H1 (cell line): ENCODE measurements around the gene SV2C. TPM values are rescaled to one million over a fixed set of nuclear protein-coding genes. Genes with fewer than 3 reads are reported as not detected.

Source experiments
- CTCF ChIA-PET: fragments of 300-600 bp; sonication (Branson Sonifier 250); formaldehyde crosslinking; loops from one replicate; lab custom pipeline; 2021; ENCODE audit not compliant: partially characterized antibody; lab: Charles Lee
- POLR2A ChIA-PET: fragments of 300-600 bp; sonication (Branson Sonifier 250); formaldehyde crosslinking; loops from one replicate; lab custom pipeline; 2021; ENCODE audit warnings: inconsistent platforms; ENCODE audit not compliant: partially characterized antibody; lab: Charles Lee
- DNase-seq, 2 experiments: peaks; one replicate each; pipeline versions ENCODE4 v3.0.0 to v3.0.0-alpha.2; 2010 to 2022; ENCODE audit warnings: low spot score in 2 of 2, low read depth in 1 of 2, mixed read lengths in 1 of 2
- FAIRE-seq: peaks from 2 replicates; lab custom pipeline; 2011; peaks lifted over from hg19 to GRCh38; lab: Jason Lieb, UNC
- H2AFZ ChIP-seq: 2 replicates; pipeline ENCODE4 v1.8.1; 2012; ENCODE audit warnings: low read length, inconsistent platforms
- H2AK5ac ChIP-seq: 2 replicates; pipeline ENCODE4 v1.6.1; 2013; ENCODE audit warnings: low read depth, low read length
- H2BK120ac ChIP-seq: replicated peaks from 2 replicates; pipeline ENCODE3; 2013; ENCODE audit warnings: low read depth, low read length, inconsistent platforms
- H2BK12ac ChIP-seq: 2 replicates; pipeline ENCODE4 v1.6.1; 2013; ENCODE audit warnings: low read depth, low read length
- H2BK15ac ChIP-seq: 2 replicates; pipeline ENCODE4 v1.6.1; 2013; ENCODE audit warnings: low read length
- H2BK20ac ChIP-seq: 2 replicates; pipeline ENCODE4 v1.6.1; 2013; ENCODE audit warnings: low read length
- H2BK5ac ChIP-seq: 2 replicates; pipeline ENCODE4 v1.6.1; 2013; ENCODE audit warnings: low read depth, low read length
- H3K14ac ChIP-seq: 2 replicates; pipeline ENCODE4 v1.6.1; 2013; ENCODE audit warnings: inconsistent platforms; ENCODE audit not compliant: insufficient read length
- H3K18ac ChIP-seq: 2 replicates; pipeline ENCODE4 v1.6.1; 2013; ENCODE audit warnings: low read length; ENCODE audit errors: extremely low read depth
- H3K23ac ChIP-seq: 2 replicates; pipeline ENCODE4 v1.6.1; 2013; ENCODE audit warnings: inconsistent platforms; ENCODE audit not compliant: insufficient read length
- H3K23me2 ChIP-seq: 2 replicates; pipeline ENCODE4 v1.6.1; 2013; ENCODE audit warnings: low read depth, low read length
- H3K27ac ChIP-seq: 2 replicates; pipeline ENCODE4 v1.6.1; 2011; ENCODE audit warnings: low read depth, low read length, inconsistent platforms
- H3K27me3 ChIP-seq, 4 experiments: replicated peaks in 1 of 4; 1 replicate in 1 of 4; 2 replicates in 3 of 4; pipeline versions ENCODE4 v1.6.1 to v1.8.1; 2011 to 2013; ENCODE audit warnings: low read length in 3 of 4, mild to moderate bottlenecking in 3 of 4, inconsistent platforms in 2 of 4, mixed read lengths in 2 of 4, moderate library complexity in 1 of 4; ENCODE audit not compliant: control insufficient read depth in 3 of 4, insufficient read depth in 3 of 4; ENCODE audit errors: extremely low read depth in 1 of 4
- H3K36me3 ChIP-seq, 4 experiments: 2 replicates each; pipeline versions ENCODE4 v1.6.1 to v1.8.1; 2011 to 2013; ENCODE audit warnings: mild to moderate bottlenecking in 4 of 4, low read length in 3 of 4, moderate library complexity in 2 of 4, control low read depth in 1 of 4, inconsistent platforms in 1 of 4; ENCODE audit not compliant: insufficient read depth in 4 of 4, control insufficient read depth in 2 of 4
- H3K4ac ChIP-seq: replicated peaks from 2 replicates; pipeline ENCODE3; 2013; ENCODE audit warnings: low read length, low read depth, mixed read lengths, inconsistent platforms; ENCODE audit not compliant: insufficient read length
- H3K4me1 ChIP-seq, 4 experiments: replicated peaks in 1 of 4; 1 replicate in 1 of 4; 2 replicates in 3 of 4; pipeline versions ENCODE4 v1.6.1 to v1.8.1; 2011 to 2013; ENCODE audit warnings: low read length in 3 of 4, inconsistent platforms in 2 of 4, mixed read lengths in 1 of 4; ENCODE audit not compliant: insufficient read depth in 4 of 4, control insufficient read depth in 3 of 4
- H3K4me2 ChIP-seq, 2 experiments: 2 replicates each; pipeline versions ENCODE4 v1.6.1 to v1.8.1; 2011 to 2013; ENCODE audit warnings: low read depth in 2 of 2, low read length in 2 of 2, control low read depth in 1 of 2, inconsistent platforms in 1 of 2, mild to moderate bottlenecking in 1 of 2; ENCODE audit not compliant: insufficient read depth in 1 of 2
- H3K4me3 ChIP-seq, 4 experiments: fragments of 200-600, 300-600 bp in 1 of 4; sonication (generic), shearing (Covaris generic), sonication (Bioruptor Twin) in 1 of 4; 2 replicates each; pipeline versions ENCODE4 v1.5.1 to v1.8.1; 2011 to 2016; ENCODE audit warnings: low read length in 4 of 4, low read depth in 3 of 4, control low read depth in 2 of 4, inconsistent platforms in 2 of 4, mild to moderate bottlenecking in 2 of 4, mixed read lengths in 1 of 4, moderate library complexity in 1 of 4; ENCODE audit not compliant: insufficient read depth in 2 of 4; ENCODE audit errors: extremely low read depth in 1 of 4
- H3K56ac ChIP-seq: replicated peaks from 2 replicates; pipeline ENCODE3; 2013; ENCODE audit warnings: low read depth, mild to moderate bottlenecking, mixed read lengths, low read length, inconsistent platforms; ENCODE audit not compliant: insufficient read length
- H3K79me1 ChIP-seq: 2 replicates; pipeline ENCODE4 v1.6.1; 2013; ENCODE audit warnings: low read depth, low read length, control low read depth
- H3K79me2 ChIP-seq, 2 experiments: 2 replicates each; pipeline versions ENCODE4 v1.6.1 to v1.8.1; 2012 to 2013; ENCODE audit warnings: low read length in 2 of 2, mild to moderate bottlenecking in 2 of 2, inconsistent platforms in 1 of 2; ENCODE audit not compliant: insufficient read depth in 2 of 2, control insufficient read depth in 1 of 2
- H3K9ac ChIP-seq, 4 experiments: replicated peaks in 1 of 4; 1 replicate in 1 of 4; 2 replicates in 3 of 4; pipeline versions ENCODE4 v1.6.1 to v1.8.1; 2011 to 2013; ENCODE audit warnings: low read depth in 3 of 4, low read length in 3 of 4, control low read depth in 2 of 4, mild to moderate bottlenecking in 2 of 4, moderate library complexity in 2 of 4, inconsistent platforms in 1 of 4; ENCODE audit errors: extremely low read depth in 1 of 4
- H3K9me3 ChIP-seq, 2 experiments: 2 replicates each; pipeline versions ENCODE4 v1.6.1 to v1.8.1; 2012 to 2013; ENCODE audit warnings: mild to moderate bottlenecking in 2 of 2, moderate library complexity in 2 of 2, control low read depth in 1 of 2, inconsistent platforms in 1 of 2, low read depth in 1 of 2, low read length in 1 of 2, mixed read lengths in 1 of 2; ENCODE audit not compliant: insufficient read depth in 2 of 2
- H4K20me1 ChIP-seq, 2 experiments: replicated peaks in 1 of 2; 2 replicates each; pipeline versions ENCODE3 to v1.8.1; 2011 to 2013; ENCODE audit warnings: inconsistent platforms in 2 of 2, low read length in 2 of 2, mild to moderate bottlenecking in 1 of 2; ENCODE audit not compliant: insufficient read depth in 2 of 2, control insufficient read depth in 1 of 2
- H4K5ac ChIP-seq: 2 replicates; pipeline ENCODE4 v1.6.1; 2013; ENCODE audit warnings: low read length, low read depth, mixed read lengths, inconsistent platforms; ENCODE audit not compliant: insufficient read length
- H4K8ac ChIP-seq: 2 replicates; pipeline ENCODE4 v1.8.0; 2013; ENCODE audit warnings: mild to moderate bottlenecking, moderate library complexity, low read length, inconsistent platforms; ENCODE audit not compliant: insufficient read depth; ENCODE audit errors: extremely low read depth
- H4K91ac ChIP-seq: replicated peaks from 2 replicates; pipeline ENCODE3; 2013; ENCODE audit warnings: low read length, mixed read lengths, inconsistent platforms; ENCODE audit not compliant: insufficient read length
- CBX5 ChIP-seq: fragments of 300-800, 300-1000 bp; sonication (generic); IDR thresholded peaks from 2 replicates; pipeline ENCODE4 v1.7.1; 2016; ENCODE audit warnings: antibody characterized with exemption, low read length, low read depth
- JUN ChIP-seq: IDR thresholded peaks from 2 replicates; pipeline ENCODE4 v1.6.1; 2011; ENCODE audit warnings: low read depth, mild to moderate bottlenecking, improper control_type of control experiment, low read length
- SIN3A ChIP-seq, 2 experiments: IDR thresholded peaks in 1 of 2; conservative IDR thresholded peaks in 1 of 2; 2 replicates each; pipeline ENCODE4 v1.6.1; 2011 to 2012; ENCODE audit warnings: low read length in 2 of 2, improper control_type of control experiment in 1 of 2, low read depth in 1 of 2, mild to moderate bottlenecking in 1 of 2
- WGBS, 2 experiments: shearing (Covaris generic) in 1 of 2; methylation state at CpG; one replicate each; pipeline versions ENCODE4 v1.1.6 to v1.1.7; 2013 to 2015; ENCODE audit warnings: low lambda C conversion rate in 2 of 2, mixed read lengths in 2 of 2, inconsistent platforms in 1 of 2, low coverage in 1 of 2, missing lambda C conversion rate in 1 of 2; ENCODE audit not compliant: insufficient replicate concordance in 2 of 2, insufficient coverage in 1 of 2, insufficient read length in 1 of 2; ENCODE audit errors: extremely low coverage in 1 of 2, missing lambda C conversion rate in 1 of 2; 5-methylcytosine and 5-hydroxymethylcytosine counted together
- polyA plus RNA-seq, 7 experiments: library from polyadenylated mRNA; depleted of rRNA in 3 of 7; stranded (reverse) in 5 of 7; unstranded in 2 of 7; fragments of >200 nt in 5 of 7; fragments of 200-250 nt in 2 of 7; gene quantifications; 1 replicate in 5 of 7; 2 replicates in 1 of 7; 4 replicates in 1 of 7; pipeline versions ENCODE4 v1.2.1 to v1.2.3, GENCODE V29; 2011 to 2013; ENCODE audit warnings: missing spikeins in 2 of 7, mixed read lengths in 2 of 7
- total RNA-seq: library from RNA; stranded (reverse); fragmentation: NEBNext Ultra II Directional; extraction: Animal tissue kit (Norgen Biotek cat#: 25700); gene quantifications from 2 replicates; pipeline ENCODE4 v1.2.1, GENCODE V29; 2021

The SV2C gene
- total and polyA plus RNA-seq, 2 of the 8 experiments (the other 6 are each of a cell fraction or from before 2014, with no cell fraction given) = 0.08 to 0.24 TPM

GRCh38 chr5:76257225-76257833 is 174.1 kb downstream of the SV2C start:
- Histone ChIP-seq H3K27ac (no peak overlapping the region), H2AFZ (no peak overlapping the region), H3K36me3 (no peaks in the 10 kb centered on the region), H3K56ac (peak overlapping the region; percentile 94), H4K20me1 (peaks cover 0 to 8% of the 10 kb centered on the region in 2 experiments), H2BK20ac (0 out of 2 replicates have a peak overlapping the region, but pooled peaks have one; percentile 4), H3K27me3 (no peaks in the 10 kb centered on the region), H2BK120ac (no peak overlapping the region), H3K23ac (no peak overlapping the region), H2BK15ac (peak overlapping the region; percentile 77; the same call in 1 of the 2 replicates), H3K79me2 (no peaks in the 10 kb centered on the region), H3K4me2 (no peak overlapping the region), H3K4me3 (no peak overlapping the region), H3K79me1 (no peaks in the 10 kb centered on the region), H3K23me2 (peaks cover 11% of the 10 kb centered on the region; the same call in 1 of the 2 replicates), H3K4ac (no peak overlapping the region), H4K91ac (peak overlapping the region; percentile 10), H2AK5ac (no peak overlapping the region), H3K4me1 (no peaks in the 10 kb centered on the region; a peak in 1 of 7 replicates), H2BK5ac (no peak overlapping the region; the same call in 1 of the 2 replicates), H2BK12ac (peak overlapping the region; percentile 62; the same call in 1 of the 2 replicates), H3K14ac (no peak overlapping the region), H3K9ac (no peak overlapping the region), H4K8ac (no peak overlapping the region), H4K5ac (no peak overlapping the region), H3K9me3 (no peaks in the 10 kb centered on the region), H3K18ac (no peak overlapping the region)
- FAIRE-seq (no peak), DNase-seq (no peak)
- TF ChIP-seq CBX5 (no peak), JUN (no peak), SIN3A (conservative IDR thresholded peaks at IDR 0.05 in 1 of 2, IDR thresholded peaks at IDR 0.05 in 1 of 2; ENCODE audit: low read depth in 1 of 2, low read length in 2 of 2) (no peak)
- POLR2A ChIA-PET = no interaction called here
- 81 to 100% methylated on average over 3 to 6 of the region's 6 CpGs for WGBS, 2 experiments
- CTCF ChIA-PET = interaction anchor here (0.8 to 1.8 kb wide), 14 partner anchors 9 to 370 kb away, joined by 3 to 14 read pairs (median 4); no protein-coding TSS in a partner anchor
